PC-9 (cell line): ENCODE measurements around the gene CYB5A.

ENCODE experiments used
- CTCF ChIP-seq: fragments of 200-600 bp; sonication (generic); conservative IDR thresholded peaks from 2 replicates; pipeline ENCODE4 v1.6.1; 2017; ENCODE audit warnings: mixed run types, antibody characterized with exemption, mild to moderate bottlenecking, moderate library complexity
- EZH2 ChIP-seq: fragments of 200-600 bp; sonication (generic); IDR thresholded peaks from 2 replicates; pipeline ENCODE4 v1.8.0; 2017; ENCODE audit warnings: antibody characterized with exemption, low read depth

GRCh38 chr18:74243127-74243526, 48.6 kb downstream of the CYB5A start:
- TF ChIP-seq CTCF (no peak), EZH2 (no peak)
